Posterior vena cava (tissue), 2 donors: ENCODE results near the gene PRPF8. TPM values are rescaled to one million over a fixed set of nuclear protein-coding genes. Genes with fewer than 3 reads are reported as not detected.
A peak's percentile ranks its signal among the peaks of the same experiment; 100 is the strongest.

Source experiments
- DNase-seq: peaks from one replicate; pipeline ENCODE4 v3.0.0-alpha.2; 2020; ENCODE audit warnings: low spot score
- intact Hi-C, 2 donors: fragments of 100-400 bp; cut with DNase I; formaldehyde crosslinking; loops; one replicate each; pipeline versions ENCODE4 v1.14.1 to v1.14.2; 2022 to 2023
- total RNA-seq, 2 donors: library from RNA; stranded (reverse); fragmentation: NEBNext Ultra II Directional; extraction: Animal tissue kit (Norgen Biotek cat#: 25700); gene quantifications; one replicate each; pipeline ENCODE4 v1.2.1, GENCODE V29; 2021
- donor health status: DM: yes; HTN: yes; CAD: no.
- donor health status: DM: yes; HTN: yes; CAD: no.

PRPF8 gene
- total RNA-seq, 2 donors from 2014 or later: 173 to 190 TPM

DNA sequence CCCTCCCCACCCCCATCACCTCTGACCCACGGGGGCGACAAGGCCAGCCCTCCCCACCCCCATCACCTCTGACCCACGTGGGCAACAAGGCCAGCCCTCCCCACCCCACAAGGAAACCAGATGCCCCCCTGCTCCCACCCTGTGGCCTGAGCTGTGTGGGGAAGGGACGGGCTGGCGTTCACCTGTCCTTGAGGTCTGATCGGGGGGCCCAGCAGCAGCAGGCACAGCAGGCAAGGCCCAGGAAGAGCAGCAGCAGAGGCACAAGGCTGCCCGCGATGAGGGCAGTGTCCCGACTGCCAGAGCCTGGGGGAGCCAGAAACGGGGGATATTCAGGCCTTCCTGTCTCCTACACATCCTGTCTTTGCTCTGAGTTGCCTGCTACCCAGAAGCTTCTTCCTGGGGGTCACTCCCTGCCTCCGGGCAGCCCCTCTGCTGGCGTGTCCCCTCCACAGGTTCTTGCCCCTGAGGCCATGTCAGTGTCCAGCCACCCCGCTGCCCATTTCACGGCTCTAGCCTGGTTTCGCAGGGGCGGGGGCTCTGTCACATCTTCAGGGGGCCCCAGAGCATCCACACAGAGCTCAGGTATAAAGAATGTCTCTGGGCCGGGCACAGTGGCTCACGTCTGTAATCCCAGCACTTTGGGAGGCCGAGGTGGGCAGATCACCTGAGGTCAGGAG lies 45.9 kb downstream of the PRPF8 start:
- DNase-seq: no peak
- intact Hi-C loops: no loop called here

DNA sequence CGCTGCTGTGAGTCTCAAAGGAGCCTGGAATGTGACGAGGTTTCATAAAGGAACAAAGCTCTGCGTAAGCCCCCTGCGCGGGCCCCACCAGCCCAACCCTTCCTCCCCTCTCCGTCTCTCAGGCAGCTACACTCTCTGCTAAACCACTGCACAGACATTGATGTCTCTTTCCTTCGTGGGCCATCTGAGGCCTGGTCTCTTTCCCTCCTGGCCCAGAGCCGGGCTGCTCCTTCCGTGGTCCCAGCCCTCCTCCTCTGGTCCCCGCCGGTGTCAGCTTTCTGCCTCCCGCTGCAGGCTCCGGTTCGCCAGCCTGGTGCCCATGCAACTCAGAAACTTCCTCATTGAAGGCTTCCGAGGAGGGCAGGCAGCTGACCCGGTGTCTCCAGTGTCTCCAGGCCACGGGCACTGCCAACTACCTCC lies 46.5 kb downstream of the PRPF8 start:
- no peak for DNase-seq
- intact Hi-C loops: no loop called here

DNA sequence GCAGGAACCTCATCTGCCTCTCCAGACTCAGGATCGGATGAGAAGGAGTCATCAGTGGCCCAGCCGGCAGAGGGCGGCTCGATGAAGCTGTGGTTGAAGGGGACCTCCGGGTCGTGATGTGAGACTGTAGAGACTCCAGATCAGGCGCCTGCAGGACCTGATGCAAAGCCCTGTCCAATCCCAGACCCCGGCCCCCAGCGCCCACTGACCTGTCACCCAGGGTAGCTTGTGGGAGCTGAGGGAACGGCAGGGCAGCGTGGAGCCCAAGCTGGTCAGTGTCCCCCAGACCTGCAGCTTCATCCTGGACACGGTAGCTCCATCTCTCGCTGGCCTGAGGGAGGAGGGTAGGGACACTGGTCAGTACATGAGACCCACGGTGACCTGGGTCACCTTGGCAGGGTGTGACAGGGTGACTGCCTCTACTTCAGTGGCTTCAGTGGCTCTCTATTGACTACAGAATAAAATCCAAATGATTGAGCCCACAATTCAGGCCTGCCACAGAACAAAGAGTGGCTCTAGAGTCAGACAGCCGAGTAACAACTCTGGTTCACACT lies 47.9 kb downstream of the PRPF8 start:
- intact Hi-C loops: no loop called here
- DNase-seq: no peak

GRCh38 chr17:1635675-1636465 lies 48.8 kb downstream of the PRPF8 start:
- intact Hi-C loops: no loop called here
- DNase-seq: no peak

DNA sequence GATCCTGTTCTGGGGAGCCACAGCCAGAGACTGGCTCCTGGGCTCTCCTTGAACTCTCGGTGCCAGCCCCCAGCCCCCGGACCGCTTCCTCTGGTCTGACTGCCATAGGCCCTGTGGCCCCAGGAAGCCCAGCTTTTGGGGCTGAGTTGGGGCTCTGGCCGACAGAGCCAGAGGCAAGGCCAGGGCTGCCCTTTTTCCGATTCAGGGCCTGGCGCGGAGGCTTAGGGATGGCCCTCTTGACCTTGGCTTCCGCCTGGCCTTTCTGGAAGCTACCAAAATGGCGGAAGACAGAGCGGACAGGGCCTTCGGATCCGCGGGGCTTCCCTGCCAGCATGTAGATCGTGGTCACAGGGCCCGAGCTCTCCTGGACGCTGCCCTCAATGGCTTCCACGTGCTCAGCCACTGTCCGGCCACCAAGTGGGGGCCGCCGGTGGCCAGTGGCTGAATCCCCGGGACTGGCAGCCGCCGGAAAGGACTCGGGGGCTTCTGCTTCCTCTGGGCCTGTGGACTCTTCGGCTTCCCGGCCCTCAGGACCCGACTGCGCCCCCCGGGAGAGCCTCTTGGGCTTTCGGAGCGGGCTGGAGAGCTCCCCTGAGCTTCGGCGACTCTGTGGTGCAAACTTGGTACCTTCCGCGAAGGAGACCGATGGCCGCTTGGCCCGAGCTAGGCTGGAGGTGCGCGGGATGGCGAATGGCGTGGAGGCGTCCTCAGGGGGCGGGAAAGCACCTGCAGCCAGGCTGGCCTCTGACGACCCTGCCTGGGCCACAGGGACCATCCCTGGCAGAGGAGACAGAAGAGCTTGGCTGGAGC lies 49.6 kb downstream of the PRPF8 start:
- DNase-seq: no peak
- intact Hi-C loops: no loop called here

- no peak for DNase-seq
- intact Hi-C loops: no loop called here
These were observed 54.0 kb downstream of the PRPF8 start for GRCh38 chr17:1630662-1631061.

GRCh38 chr17:1629504-1630310 lies 55.0 kb downstream of the PRPF8 start:
- DNase-seq: no peak
- intact Hi-C loops: loop anchor here (5.0 kb wide), 2 partner anchors 37 to 52 kb away; no protein-coding TSS in a partner anchor

DNA sequence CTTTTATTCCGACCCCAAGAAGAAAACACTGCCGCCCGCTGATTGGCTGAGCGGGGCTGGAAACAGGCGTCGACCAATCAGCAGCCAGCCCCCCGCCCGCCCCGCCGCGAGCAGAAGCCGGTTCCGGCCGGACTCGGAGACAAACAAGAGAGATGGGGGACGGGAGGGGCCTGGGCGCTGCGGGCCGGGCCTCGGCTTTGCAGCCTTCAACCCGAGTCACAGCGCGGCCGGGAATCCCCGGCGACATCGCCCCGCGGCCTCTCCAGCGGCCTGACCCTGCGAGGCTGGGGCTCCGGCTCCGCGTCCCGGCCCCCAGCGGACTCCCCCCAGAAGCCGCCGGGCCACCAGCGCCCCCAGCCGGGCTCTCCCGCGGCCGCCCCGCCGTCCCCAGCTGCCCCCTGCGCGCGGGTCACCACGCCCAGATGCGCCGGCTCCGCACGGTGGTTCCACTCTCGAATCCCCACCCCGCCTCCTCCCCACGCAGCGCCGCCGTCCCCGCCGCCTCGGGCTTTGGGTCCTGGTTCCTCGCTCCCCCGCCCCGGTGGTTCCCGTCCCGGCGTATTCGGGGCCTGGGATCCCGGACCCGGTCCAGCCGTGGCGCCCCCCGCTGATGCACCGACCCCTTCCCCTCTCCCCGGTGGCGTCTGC lies 55.7 kb downstream of the PRPF8 start:
- intact Hi-C loops: loop anchor here (5.0 kb wide), 2 partner anchors 37 to 52 kb away; no protein-coding TSS in a partner anchor
- peak; percentile 98 for DNase-seq

GRCh38 chr17:1627982-1628855 lies 56.4 kb downstream of the PRPF8 start, which contains the start of gene SLC43A2:
Gene SLC43A2 (minus strand): TSS chr17:1628834. CDS start chr17:1627874, 960 bp downstream.
- peak; percentile 95 for DNase-seq
- intact Hi-C loops: loop anchor here (5.0 kb wide), 2 partner anchors 36 to 51 kb away; no protein-coding TSS in a partner anchor

- DNase-seq: no peak
- intact Hi-C loops: loop anchor here (5.0 kb wide), 2 partner anchors 35 to 50 kb away; no protein-coding TSS in a partner anchor
These were observed 57.3 kb downstream of the PRPF8 start for GRCh38 chr17:1627182-1627981.

DNA sequence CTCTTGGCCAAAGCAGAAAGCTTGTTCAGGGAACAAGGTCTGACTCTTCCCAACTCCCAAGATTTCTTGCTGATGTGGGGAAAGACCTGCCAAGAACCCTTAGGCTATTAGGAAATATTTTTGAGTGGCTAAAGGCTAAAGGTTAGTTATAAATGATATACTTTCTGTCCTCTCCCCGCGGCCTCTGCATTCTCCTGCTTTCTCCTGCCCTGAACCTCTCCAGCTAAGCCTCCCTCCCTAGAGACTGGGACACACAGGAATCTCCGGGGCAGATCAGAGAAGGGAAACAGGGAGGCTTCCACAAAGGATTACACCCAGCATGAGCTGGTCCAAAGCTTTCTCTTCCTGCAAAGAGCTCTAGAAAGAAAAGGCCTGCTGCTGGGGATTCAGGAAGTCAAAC lies 58.3 kb downstream of the PRPF8 start:
- DNase-seq: no peak
- intact Hi-C loops: loop anchor here (1.0 to 5.0 kb wide), 3 partner anchors 30 to 49 kb away; no protein-coding TSS in a partner anchor

DNA sequence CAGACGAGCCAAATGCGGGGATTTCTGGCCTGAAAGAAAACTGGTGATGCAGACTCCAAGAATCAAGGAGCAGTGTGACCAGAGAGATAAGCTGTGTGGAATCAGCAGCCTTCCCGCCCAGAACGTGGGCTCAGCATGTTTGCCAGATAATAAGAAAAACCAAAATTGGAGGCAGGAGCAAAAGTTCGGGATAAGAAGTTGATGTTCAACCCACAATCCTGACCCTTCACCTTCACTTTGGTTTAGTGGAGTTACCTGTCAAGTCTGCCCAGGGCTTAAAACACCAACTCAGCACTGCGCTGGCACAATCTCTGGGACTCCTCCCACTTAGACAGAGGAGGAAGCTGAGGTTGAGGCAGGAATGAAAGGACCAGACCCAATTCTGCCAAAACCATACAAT lies 59.1 kb downstream of the PRPF8 start:
- intact Hi-C loops: loop anchor here (5.0 kb wide), 2 partner anchors 33 to 48 kb away; no protein-coding TSS in a partner anchor
- no peak for DNase-seq

GRCh38 chr17:1625053-1625452 lies 59.6 kb downstream of the PRPF8 start:
- DNase-seq: no peak
- intact Hi-C loops: loop anchor here (5.0 kb wide), 2 partner anchors 33 to 48 kb away; no protein-coding TSS in a partner anchor

GRCh38 chr17:1624650-1625049 lies 60.0 kb downstream of the PRPF8 start:
- intact Hi-C loops: loop anchor here (5.0 kb wide), 2 partner anchors 32 to 47 kb away; no protein-coding TSS in a partner anchor
- DNase-seq: no peak

DNA sequence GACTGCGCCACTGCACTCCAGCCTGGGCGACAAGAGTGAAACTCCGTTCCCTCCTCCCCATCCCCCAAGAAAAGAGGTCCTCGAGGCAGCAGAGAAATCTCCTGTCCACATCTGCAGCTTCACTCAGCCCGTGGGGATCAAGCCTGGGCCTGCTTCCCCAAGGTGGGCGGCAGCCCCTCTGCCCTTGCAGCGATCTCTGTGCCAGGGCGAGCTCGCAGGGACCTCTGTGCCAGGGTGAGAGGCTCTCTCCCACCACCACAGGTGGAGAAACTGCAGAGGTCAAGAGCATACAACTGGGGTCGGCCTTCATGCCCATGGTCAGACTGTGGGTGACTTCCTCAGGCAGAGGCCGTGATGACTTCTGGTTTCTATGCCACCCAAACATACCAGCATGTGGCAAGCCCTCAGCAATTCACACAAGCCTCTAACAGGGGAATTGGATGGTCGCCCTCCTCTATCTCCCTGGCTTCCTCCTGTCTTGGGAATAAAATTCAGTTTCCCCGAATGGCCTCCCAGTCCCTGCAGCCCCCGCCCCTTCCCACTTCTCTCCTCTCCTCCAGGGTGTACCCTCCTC lies 61.5 kb downstream of the PRPF8 start:
- DNase-seq: no peak
- intact Hi-C loops: no loop called here
